PC-9 (cell line): ENCODE data around the gene TLR2.

Experiments used
- EZH2 ChIP-seq: fragments of 200-600 bp; sonication (generic); IDR thresholded peaks from 2 replicates; pipeline ENCODE4 v1.8.0; 2017; ENCODE audit warnings: antibody characterized with exemption, low read depth
- TF ChIP-seq, protein P1 (sequence below): fragments of 200-600 bp; sonication (generic); conservative IDR thresholded peaks from 2 replicates; pipeline ENCODE4 v1.6.1; 2017; ENCODE audit warnings: mixed run types, antibody characterized with exemption, mild to moderate bottlenecking, moderate library complexity

DNA sequence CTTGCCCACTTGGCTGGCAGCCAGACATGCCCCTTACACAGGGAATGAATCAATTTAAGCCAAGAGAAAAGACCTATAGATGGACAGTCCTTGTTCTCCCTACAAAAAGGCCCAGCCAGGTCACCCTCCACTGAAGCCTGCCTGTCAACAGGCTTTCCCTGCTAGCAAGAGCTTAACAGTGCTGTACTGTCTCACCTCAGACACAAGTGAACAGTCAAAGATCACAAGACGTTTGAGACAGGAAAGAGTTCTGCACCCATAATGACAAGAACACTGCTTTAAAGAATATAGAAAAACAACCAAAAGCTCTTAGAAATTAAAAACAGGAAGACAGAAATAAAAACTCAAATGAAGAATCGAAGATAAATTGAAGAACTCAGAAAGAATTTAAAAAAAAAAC lies 71.1 kb downstream of the TLR2 start:
- TF ChIP-seq, protein P1, sequence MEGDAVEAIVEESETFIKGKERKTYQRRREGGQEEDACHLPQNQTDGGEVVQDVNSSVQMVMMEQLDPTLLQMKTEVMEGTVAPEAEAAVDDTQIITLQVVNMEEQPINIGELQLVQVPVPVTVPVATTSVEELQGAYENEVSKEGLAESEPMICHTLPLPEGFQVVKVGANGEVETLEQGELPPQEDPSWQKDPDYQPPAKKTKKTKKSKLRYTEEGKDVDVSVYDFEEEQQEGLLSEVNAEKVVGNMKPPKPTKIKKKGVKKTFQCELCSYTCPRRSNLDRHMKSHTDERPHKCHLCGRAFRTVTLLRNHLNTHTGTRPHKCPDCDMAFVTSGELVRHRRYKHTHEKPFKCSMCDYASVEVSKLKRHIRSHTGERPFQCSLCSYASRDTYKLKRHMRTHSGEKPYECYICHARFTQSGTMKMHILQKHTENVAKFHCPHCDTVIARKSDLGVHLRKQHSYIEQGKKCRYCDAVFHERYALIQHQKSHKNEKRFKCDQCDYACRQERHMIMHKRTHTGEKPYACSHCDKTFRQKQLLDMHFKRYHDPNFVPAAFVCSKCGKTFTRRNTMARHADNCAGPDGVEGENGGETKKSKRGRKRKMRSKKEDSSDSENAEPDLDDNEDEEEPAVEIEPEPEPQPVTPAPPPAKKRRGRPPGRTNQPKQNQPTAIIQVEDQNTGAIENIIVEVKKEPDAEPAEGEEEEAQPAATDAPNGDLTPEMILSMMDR: no peak
- TF ChIP-seq EZH2: no peak
